Muscle of leg (tissue), 16 donors: ENCODE measurements around the gene ENPP4. TPM values are rescaled to one million over a fixed set of nuclear protein-coding genes. Genes with fewer than 3 reads are reported as not detected.
"Not testable (repeated sequence)": the region's sequence is repeated elsewhere in the genome, so short reads cannot be mapped to it uniquely, and the experiment has no call there.

Experiments
- DNase-seq: peaks from one replicate; pipeline ENCODE4 v3.0.0; 2013
- H3K27ac ChIP-seq: one replicate; pipeline ENCODE4 v1.5.1; 2013; ENCODE audit warnings: mild to moderate bottlenecking, low read length, control low read depth
- H3K27me3 ChIP-seq: one replicate; pipeline ENCODE4 v1.6.1; 2013; ENCODE audit warnings: low read length; ENCODE audit not compliant: control insufficient read depth, insufficient read depth
- H3K36me3 ChIP-seq: one replicate; pipeline ENCODE4 v1.6.1; 2013; ENCODE audit warnings: low read length; ENCODE audit not compliant: control insufficient read depth, insufficient read depth
- H3K4me1 ChIP-seq: one replicate; pipeline ENCODE4 v1.6.1; 2013; ENCODE audit warnings: low read length; ENCODE audit not compliant: control insufficient read depth, insufficient read depth
- H3K4me3 ChIP-seq: one replicate; pipeline ENCODE4 v1.5.1; 2013; ENCODE audit warnings: low read length, control low read depth
- H3K9me3 ChIP-seq: replicated peaks from 2 replicates; pipeline ENCODE4 v1.6.1; 2013; ENCODE audit warnings: low read depth, low read length; ENCODE audit not compliant: control insufficient read depth
- WGBS: methylation state at CpG from one replicate; pipeline ENCODE4 v1.1.5; 2013; ENCODE audit warnings: missing lambda C conversion rate; ENCODE audit not compliant: insufficient coverage; 5-methylcytosine and 5-hydroxymethylcytosine counted together
- long read RNA-seq, 11 donors: transcript quantifications; one replicate each; lab custom pipeline, GENCODE V29; 2026
- polyA plus RNA-seq, 8 donors: library from polyadenylated mRNA; unstranded; fragments of 120-200 nt; gene quantifications; one replicate each; pipeline versions ENCODE4 v1.2.1 to v1.2.3, GENCODE V29; 2013; ENCODE audit warnings: inconsistent platforms in 1 of 8, low replicate concordance in 1 of 8; ENCODE audit not compliant: insufficient read length in 8 of 8, insufficient read depth in 1 of 8
- total RNA-seq: library from RNA; stranded (reverse); fragments of 120-200 nt; gene quantifications from one replicate; pipeline ENCODE4 v1.2.4, GENCODE V29; 2013

ENPP4 gene
- 35.4 TPM for total RNA-seq
- 10 to 100 TPM; 23.1 to 53.5 (median 39.3) TPM for polyA plus RNA-seq
- long read RNA-seq, donor 1, full-length matches to known transcripts, result 7 of 7 reads
- long read RNA-seq, donor 1, partial matches to known transcripts, result 0 of 7 reads
- long read RNA-seq, donor 1, other reads (novel, unspliced or antisense), result 0 of 7 reads
- long read RNA-seq, donor 2, full-length matches to known transcripts, result 1 of 1 reads
- long read RNA-seq, donor 2, partial matches to known transcripts, result 0 of 1 reads
- long read RNA-seq, donor 2, other reads (novel, unspliced or antisense), result 0 of 1 reads
- long read RNA-seq, donor 3, full-length matches to known transcripts, result 4 of 12 reads
- long read RNA-seq, donor 3, partial matches to known transcripts, result 8 of 12 reads
- long read RNA-seq, donor 3, other reads (novel, unspliced or antisense), result 0 of 12 reads
- long read RNA-seq, donor 4, full-length matches to known transcripts, result 2 of 2 reads
- long read RNA-seq, donor 4, partial matches to known transcripts, result 0 of 2 reads
- long read RNA-seq, donor 4, other reads (novel, unspliced or antisense), result 0 of 2 reads
- long read RNA-seq, donor 5, full-length matches to known transcripts, result 25 of 31 reads
- long read RNA-seq, donor 5, partial matches to known transcripts, result 6 of 31 reads
- long read RNA-seq, donor 5, other reads (novel, unspliced or antisense), result 0 of 31 reads
- long read RNA-seq, donor 6, full-length matches to known transcripts, result 13 of 13 reads
- long read RNA-seq, donor 6, partial matches to known transcripts, result 0 of 13 reads
- long read RNA-seq, donor 6, other reads (novel, unspliced or antisense), result 0 of 13 reads
- long read RNA-seq, donor 7, full-length matches to known transcripts, result 6 of 6 reads
- long read RNA-seq, donor 7, partial matches to known transcripts, result 0 of 6 reads
- long read RNA-seq, donor 7, other reads (novel, unspliced or antisense), result 0 of 6 reads
- long read RNA-seq, donor 8, full-length matches to known transcripts, result 5 of 5 reads
- long read RNA-seq, donor 8, partial matches to known transcripts, result 0 of 5 reads
- long read RNA-seq, donor 8, other reads (novel, unspliced or antisense), result 0 of 5 reads
- long read RNA-seq, donor 9, full-length matches to known transcripts, result 9 of 9 reads
- long read RNA-seq, donor 9, partial matches to known transcripts, result 0 of 9 reads
- long read RNA-seq, donor 9, other reads (novel, unspliced or antisense), result 0 of 9 reads
- long read RNA-seq, donor 10, full-length matches to known transcripts, result 17 of 17 reads
- long read RNA-seq, donor 10, partial matches to known transcripts, result 0 of 17 reads
- long read RNA-seq, donor 10, other reads (novel, unspliced or antisense), result 0 of 17 reads
- long read RNA-seq, donor 11, full-length matches to known transcripts, result 4 of 4 reads
- long read RNA-seq, donor 11, partial matches to known transcripts, result 0 of 4 reads
- long read RNA-seq, donor 11, other reads (novel, unspliced or antisense), result 0 of 4 reads

- peak; percentile 90 for DNase-seq
- H3K4me1 ChIP-seq, result peaks cover 4% of the 10 kb centered on the region
- no peaks in the 10 kb centered on the region for H3K9me3 ChIP-seq
- peak within 1 kb of the TSS; percentile 80 for H3K4me3 ChIP-seq
- WGBS, result 1% methylated on average over 38 of the region's 61 CpGs
- peaks cover 10% of the 10 kb centered on the region for H3K27me3 ChIP-seq
- peak within 1 kb of the TSS; percentile 69 for H3K27ac ChIP-seq
- no peaks in the 10 kb centered on the region for H3K36me3 ChIP-seq
Measured at GRCh38 chr6:46129629-46130511, at the start of gene ENPP4. Gene ENPP4, plus strand, starts transcription at chr6:46129989. Its CDS starts 9,595 bp downstream, at chr6:46139584.

GRCh38 chr6:46080111-46080510 is 49.7 kb upstream of the ENPP4 start:
- Histone ChIP-seq H3K27ac (no peak overlapping the region), H3K36me3 (no peaks in the 10 kb centered on the region), H3K4me1 (no peaks in the 10 kb centered on the region), H3K4me3 (no peak overlapping the region), H3K9me3 (no peaks in the 10 kb centered on the region), H3K27me3 (no peaks in the 10 kb centered on the region)
- WGBS, result 76% methylated on average over 2 of the region's 4 CpGs
- no peak for DNase-seq

GRCh38 chr6:46085688-46086087 is 44.1 kb upstream of the ENPP4 start:
- H3K36me3 ChIP-seq, H3K9me3 ChIP-seq, H3K27me3 ChIP-seq, H3K27ac ChIP-seq, DNase-seq, H3K4me3 ChIP-seq, H3K4me1 ChIP-seq: not testable (repeated sequence)
- WGBS, result 69% methylated on average over 4 of the region's 10 CpGs

GRCh38 chr6:46090115-46091079 is 39.4 kb upstream of the ENPP4 start:
- DNase-seq, result peak; percentile 59
- no peak overlapping the region for H3K27ac ChIP-seq
- H3K4me1 ChIP-seq, result no peaks in the 10 kb centered on the region
- WGBS, result no CpG with 5 or more reads among the region's 10 CpGs
- H3K27me3 ChIP-seq, result no peaks in the 10 kb centered on the region
- H3K9me3 ChIP-seq, result peaks cover 11% of the 10 kb centered on the region
- no peak overlapping the region for H3K4me3 ChIP-seq
- H3K36me3 ChIP-seq, result no peaks in the 10 kb centered on the region

GRCh38 chr6:46091080-46091478 is 38.7 kb upstream of the ENPP4 start:
- Histone ChIP-seq H3K9me3 (peaks cover 16% of the 10 kb centered on the region), H3K4me1 (no peaks in the 10 kb centered on the region), H3K27ac (no peak overlapping the region), H3K36me3 (no peaks in the 10 kb centered on the region), H3K4me3 (no peak overlapping the region), H3K27me3 (no peaks in the 10 kb centered on the region)
- WGBS, result no CpG with 5 or more reads among the region's 1 CpG
- DNase-seq, result no peak

GRCh38 chr6:46095251-46095650 is 34.5 kb upstream of the ENPP4 start:
- no peaks in the 10 kb centered on the region for H3K36me3 ChIP-seq
- no peaks in the 10 kb centered on the region for H3K27me3 ChIP-seq
- peaks cover 4% of the 10 kb centered on the region for H3K4me1 ChIP-seq
- 100% methylated on average over 1 of the region's 2 CpGs for WGBS
- DNase-seq, result no peak
- peaks cover 16% of the 10 kb centered on the region for H3K9me3 ChIP-seq
- H3K4me3 ChIP-seq, result no peak overlapping the region
- H3K27ac ChIP-seq, result no peak overlapping the region

GRCh38 chr6:46097366-46097765 is 32.4 kb upstream of the ENPP4 start:
- Histone ChIP-seq H3K27ac (no peak overlapping the region), H3K36me3 (peaks cover 4% of the 10 kb centered on the region), H3K4me1 (peaks cover 4% of the 10 kb centered on the region), H3K27me3 (no peaks in the 10 kb centered on the region), H3K4me3 (no peak overlapping the region), H3K9me3 (peaks cover 16% of the 10 kb centered on the region)
- no peak for DNase-seq

- H3K4me1 ChIP-seq, result peaks cover 4% of the 10 kb centered on the region
- H3K9me3 ChIP-seq, result peaks cover 16% of the 10 kb centered on the region
- DNase-seq, result peak; percentile 34
- 30% methylated on average over 2 of the region's 4 CpGs for WGBS
- H3K27me3 ChIP-seq, result no peaks in the 10 kb centered on the region
- H3K4me3 ChIP-seq, result no peak overlapping the region
- H3K36me3 ChIP-seq, result peaks cover 4% of the 10 kb centered on the region
- peak overlapping the region; percentile 23 for H3K27ac ChIP-seq
Measured at GRCh38 chr6:46098678-46099077, 31.1 kb upstream of the ENPP4 start.
